Lower leg skin (tissue), 4 donors: ENCODE data around the gene PAFAH1B2. TPM values are rescaled to one million over a fixed set of nuclear protein-coding genes. Genes with fewer than 3 reads are reported as not detected.

Source experiments
- DNase-seq, 2 donors: peaks; one replicate each; pipeline ENCODE4 v3.0.0-alpha.2; 2019; ENCODE audit warnings: low spot score in 2 of 2
- H3K4me3 ChIP-seq: fragments of 200-600 bp; sonication (generic); 2 replicates; pipeline ENCODE4 v1.5.1; 2017; ENCODE audit warnings: mild to moderate bottlenecking, low read depth; ENCODE audit not compliant: poor library complexity, severe bottlenecking
- CTCF ChIP-seq, 3 donors: fragments of 450-650 bp; IDR thresholded peaks; one replicate each; pipeline ENCODE4 v1.5.1; 2016; ENCODE audit warnings: antibody characterized with exemption in 3 of 3, mild to moderate bottlenecking in 3 of 3, moderate library complexity in 2 of 3
- POLR2A ChIP-seq, 2 donors: fragments of 450-650 bp; IDR thresholded peaks; one replicate each; pipeline ENCODE4 v1.6.1; 2016 to 2017; ENCODE audit warnings: antibody characterized with exemption in 2 of 2, mild to moderate bottlenecking in 1 of 2, moderate library complexity in 1 of 2
- WGBS, 2 donors: methylation state at CpG; one replicate each; pipeline ENCODE4 v1.1.5; 2018; 5-methylcytosine and 5-hydroxymethylcytosine counted together
- intact Hi-C: fragments of 100-400 bp; cut with DNase I; formaldehyde crosslinking; loops from one replicate; pipeline ENCODE4 v1.15.0; 2023; ENCODE audit warnings: low total_unique reads
- total RNA-seq, 4 donors: library from RNA; depleted of rRNA; stranded (reverse); fragments of >200 nt; gene quantifications; one replicate each; pipeline ENCODE4 v1.1.0, GENCODE V29; 2016

The PAFAH1B2 gene
- total RNA-seq, 4 donors from 2014 or later: 49.1 to 72.4 (median 62.5) TPM

GRCh38 chr11:117218133-117218915 is 74.2 kb downstream of the PAFAH1B2 start:
- 70 to 71% methylated on average over 15 of the region's 15 CpGs for whole genome bisulfite sequencing, 2 donors
- no peak overlapping the region for H3K4me3 ChIP-seq
- TF ChIP-seq CTCF (IDR thresholded peaks at IDR 0.05) (no peak), POLR2A (IDR thresholded peaks at IDR 0.05) (no peak)
- intact Hi-C loops: loop anchor here (5.0 kb wide), 1 partner anchor 1969 kb away; the partner anchor contains the start of gene NHERF4
- DNase-seq: peak in 1 of 2 donors; percentile 84

- DNase-seq: no peak
- intact Hi-C loops: loop anchor here (5.0 kb wide), 1 partner anchor 1968 kb away; the partner anchor contains the start of gene NHERF4
- WGBS, 2 donors: 89 to 91% methylated on average over 6 to 9 of the region's 9 CpGs
- TF ChIP-seq CTCF (IDR thresholded peaks at IDR 0.05) (no peak), POLR2A (IDR thresholded peaks at IDR 0.05) (no peak)
- no peak overlapping the region for H3K4me3 ChIP-seq
Measured at GRCh38 chr11:117219001-117219400, 74.9 kb downstream of the PAFAH1B2 start.

GRCh38 chr11:117219455-117219854 is 75.4 kb downstream of the PAFAH1B2 start:
- intact Hi-C loops: loop anchor here (5.0 kb wide), 1 partner anchor 1968 kb away; the partner anchor contains the start of gene NHERF4
- TF ChIP-seq POLR2A (IDR thresholded peaks at IDR 0.05): no peak
- no peak for TF ChIP-seq CTCF (IDR thresholded peaks at IDR 0.05)
- WGBS, 2 donors: 86 to 93% methylated on average over 8 of the region's 8 CpGs
- DNase-seq: no peak
- H3K4me3 ChIP-seq: no peak overlapping the region

GRCh38 chr11:117219995-117220394 is 75.9 kb downstream of the PAFAH1B2 start:
- no peak for TF ChIP-seq CTCF (IDR thresholded peaks at IDR 0.05)
- no peak for TF ChIP-seq POLR2A (IDR thresholded peaks at IDR 0.05)
- 91 to 94% methylated on average over 4 of the region's 4 CpGs for WGBS, 2 donors
- no peak overlapping the region for H3K4me3 ChIP-seq
- DNase-seq: no peak
- intact Hi-C loops: loop anchor here (5.0 kb wide), 1 partner anchor 1967 kb away; the partner anchor contains the start of gene NHERF4

GRCh38 chr11:117220568-117220967 is 76.5 kb downstream of the PAFAH1B2 start:
- 34 to 36% methylated on average over 9 of the region's 9 CpGs for WGBS, 2 donors
- intact Hi-C loops: no loop called here
- DNase-seq: peak in 1 of 2 donors; percentile 86
- H3K4me3 ChIP-seq: no peak overlapping the region
- TF ChIP-seq CTCF (IDR thresholded peaks at IDR 0.05) (no peak), POLR2A (IDR thresholded peaks at IDR 0.05) (no peak)
